GM23338 (cell line): Measurements from ENCODE around the gene AP1B1. TPM values are rescaled to one million over a fixed set of nuclear protein-coding genes. Genes with fewer than 3 reads are reported as not detected.

Experiments used
- ATAC-seq: fragments of 200-7000 bp; cut with Tn5 transposase; 3 replicates; pipeline ENCODE4 v1.9.1; 2020
- DNase-seq: peaks from one replicate; pipeline ENCODE4 v3.0.0-alpha.2; 2015; ENCODE audit warnings: low spot score
- H2AFZ ChIP-seq: fragments of 200-600 bp; sonication (generic); 2 replicates; pipeline ENCODE4 v1.8.0; 2016; ENCODE audit warnings: antibody characterized with exemption, mild to moderate bottlenecking, moderate library complexity
- H3F3A ChIP-seq: fragments of 200-600 bp; sonication (generic); replicated peaks from 2 replicates; pipeline ENCODE4 v1.8.0; 2017; ENCODE audit warnings: antibody characterized with exemption, mixed run types, low read depth
- H3K27ac ChIP-seq: fragments of 200-600 bp; sonication (generic); 2 replicates; pipeline ENCODE4 v1.6.1; 2016; ENCODE audit warnings: low read depth
- H3K27me3 ChIP-seq: fragments of 200-600 bp; sonication (generic); 2 replicates; pipeline ENCODE4 v1.8.0; 2016; ENCODE audit warnings: mild to moderate bottlenecking, mixed run types, moderate library complexity; ENCODE audit not compliant: insufficient read depth
- H3K36me3 ChIP-seq: fragments of 200-600 bp; sonication (generic); 2 replicates; pipeline ENCODE4 v1.8.0; 2016; ENCODE audit warnings: mild to moderate bottlenecking; ENCODE audit not compliant: insufficient read depth
- H3K4me1 ChIP-seq: fragments of 200-600 bp; sonication (generic); 2 replicates; pipeline ENCODE4 v1.8.0; 2016; ENCODE audit warnings: mild to moderate bottlenecking, moderate library complexity; ENCODE audit not compliant: insufficient read depth
- H3K4me2 ChIP-seq: fragments of 200-600 bp; sonication (generic); 2 replicates; pipeline ENCODE4 v1.7.1; 2017; ENCODE audit warnings: mixed run types
- H3K4me3 ChIP-seq: fragments of 200-600 bp; sonication (generic); 2 replicates; pipeline ENCODE4 v1.6.1; 2016; ENCODE audit warnings: mixed run types
- H3K79me2 ChIP-seq: fragments of 200-600 bp; sonication (generic); replicated peaks from 2 replicates; pipeline ENCODE4 v1.8.0; 2017; ENCODE audit warnings: mild to moderate bottlenecking; ENCODE audit not compliant: insufficient read depth
- H3K9me2 ChIP-seq: fragments of 200-600 bp; sonication (generic); 2 replicates; pipeline ENCODE4 v1.8.0; 2017; ENCODE audit not compliant: insufficient read depth
- H4K20me1 ChIP-seq: fragments of 200-600 bp; sonication (generic); replicated peaks from 2 replicates; pipeline ENCODE4 v1.8.0; 2017; ENCODE audit warnings: mild to moderate bottlenecking; ENCODE audit not compliant: insufficient read depth
- H3K27ac Mint-ChIP-seq: 2 replicates; pipeline ENCODE4 v1.8.0; 2020; ENCODE audit warnings: inconsistent platforms, mild to moderate bottlenecking, moderate library complexity, mixed read lengths
- H3K27me3 Mint-ChIP-seq: 3 replicates; pipeline ENCODE4 v1.8.0; 2022; ENCODE audit warnings: low read depth, mild to moderate bottlenecking, moderate library complexity, mixed read lengths, inconsistent platforms; ENCODE audit not compliant: insufficient read depth, poor library complexity
- H3K36me3 Mint-ChIP-seq: 3 replicates; pipeline ENCODE4 v1.8.0; 2021; ENCODE audit warnings: low read depth, mild to moderate bottlenecking, inconsistent platforms, moderate library complexity, mixed read lengths
- H3K4me1 Mint-ChIP-seq: 3 replicates; pipeline ENCODE4 v1.8.0; 2020; ENCODE audit warnings: mild to moderate bottlenecking, inconsistent platforms, mixed read lengths
- H3K4me3 Mint-ChIP-seq: 3 replicates; pipeline ENCODE4 v1.8.0; 2021; ENCODE audit warnings: moderate library complexity, mild to moderate bottlenecking, inconsistent platforms, mixed read lengths
- H3K9me3 Mint-ChIP-seq: 3 replicates; pipeline ENCODE4 v1.8.0; 2020; ENCODE audit warnings: moderate library complexity, mild to moderate bottlenecking, inconsistent platforms, mixed read lengths
- CREB1 ChIP-seq: fragments of 250-450 bp; sonication (Bioruptor Pico); IDR thresholded peaks from 2 replicates; pipeline ENCODE4 v1.5.0; 2020; ENCODE audit warnings: low read depth, mild to moderate bottlenecking, moderate library complexity
- CTCF ChIP-seq, 2 experiments: fragments of 200-600 bp in 1 of 2; sonication (generic) in 1 of 2; conservative IDR thresholded peaks; 2 replicates each; pipeline versions ENCODE4 v1.5.1 to v1.6.1; 2016 to 2017; ENCODE audit warnings: antibody characterized with exemption in 2 of 2, low read depth in 2 of 2, mild to moderate bottlenecking in 2 of 2, moderate library complexity in 1 of 2
- ETS1 ChIP-seq: IDR thresholded peaks from 2 replicates; pipeline ENCODE4 v1.6.1; 2016; ENCODE audit warnings: antibody characterized with exemption
- EZH2phosphoT487 ChIP-seq: fragments of 200-600 bp; sonication (generic); IDR thresholded peaks from one replicate; pipeline ENCODE4 v1.8.1; 2018; ENCODE audit warnings: antibody characterized with exemption; ENCODE audit not compliant: unreplicated experiment
- JUNB ChIP-seq: IDR thresholded peaks from one replicate; pipeline ENCODE4 v1.6.1; 2016; ENCODE audit warnings: antibody characterized with exemption; ENCODE audit not compliant: unreplicated experiment
- NANOG ChIP-seq: IDR thresholded peaks from 2 replicates; pipeline ENCODE4 v1.6.1; 2016; ENCODE audit warnings: antibody characterized with exemption, borderline replicate concordance
- POLR2AphosphoS5 ChIP-seq: IDR thresholded peaks from 2 replicates; pipeline ENCODE4 v1.6.1; 2016; ENCODE audit warnings: antibody characterized with exemption, low read depth
- REST ChIP-seq: IDR thresholded peaks from one replicate; pipeline ENCODE4 v1.6.1; 2018; ENCODE audit warnings: antibody characterized with exemption; ENCODE audit not compliant: unreplicated experiment
- STAT1 ChIP-seq: IDR thresholded peaks from one replicate; pipeline ENCODE4 v1.6.1; 2016; ENCODE audit warnings: antibody characterized with exemption; ENCODE audit not compliant: unreplicated experiment
- ZNF114 ChIP-seq: fragments of 250-450 bp; sonication (Bioruptor Pico); IDR thresholded peaks from 2 replicates; pipeline ENCODE4 v1.5.0; 2020; ENCODE audit warnings: mild to moderate bottlenecking, moderate library complexity
- ZNF331 ChIP-seq: fragments of 250-450 bp; sonication (Bioruptor Pico); IDR thresholded peaks from 2 replicates; pipeline ENCODE4 v1.5.0; 2020; ENCODE audit warnings: low read depth, mild to moderate bottlenecking, moderate library complexity
- ZNF462 ChIP-seq: fragments of 250-450 bp; sonication (Bioruptor Pico); IDR thresholded peaks from 2 replicates; pipeline ENCODE4 v1.5.0; 2020; ENCODE audit warnings: mild to moderate bottlenecking, moderate library complexity
- polyA plus RNA-seq: library from polyadenylated mRNA; unstranded; fragments of >200 nt; fragmentation: Nextera tagmentation; extraction: Ambion mirVana; gene quantifications from 2 replicates; pipeline ENCODE4 v1.2.1, GENCODE V29; 2016
- total RNA-seq: library from RNA; depleted of rRNA; stranded (reverse); fragments of >200 nt; shearing (Covaris generic); gene quantifications from 2 replicates; pipeline ENCODE4 v1.2.3, GENCODE V29; 2014

Gene AP1B1
- total and polyA plus RNA-seq, 2 experiments from 2014 or later, result 19.5 to 74.4 TPM

- H3K36me3 Mint-ChIP-seq, result peaks cover 7% of the 10 kb centered on the region
- DNase-seq, result no peak
Measured at GRCh38 chr22:29327089-29327764, 61.1 kb downstream of the AP1B1 start.

More at GRCh38 chr22:29327089-29327764, 61.1 kb downstream of the AP1B1 start:
- no peak for ATAC-seq
- Histone ChIP-seq H3K9me2 (no peaks in the 10 kb centered on the region), H4K20me1 (no peaks in the 10 kb centered on the region), H3K36me3 (no peaks in the 10 kb centered on the region), H3K79me2 (no peaks in the 10 kb centered on the region), H3F3A (no peaks in the 10 kb centered on the region), H2AFZ (no peak overlapping the region), H3K4me2 (no peak overlapping the region), H3K4me1 (no peaks in the 10 kb centered on the region), H3K27ac (no peak overlapping the region), H3K27me3 (no peaks in the 10 kb centered on the region), H3K4me3 (no peak overlapping the region)
- no peak overlapping the region for H3K4me3 Mint-ChIP-seq
- no peak overlapping the region for H3K27ac Mint-ChIP-seq
- TF ChIP-seq EZH2phosphoT487 (no peak), ETS1 (no peak), CREB1 (CRISPR knock-in tag) (no peak), POLR2AphosphoS5 (no peak), JUNB (no peak), ZNF462 (CRISPR knock-in tag) (no peak), CTCF (conservative IDR thresholded peaks at IDR 0.05; ENCODE audit: low read depth in 2 of 2) (no peak), ZNF331 (CRISPR knock-in tag) (no peak), NANOG (no peak), ZNF114 (CRISPR knock-in tag) (no peak), REST (no peak), STAT1 (no peak)
- H3K9me3 Mint-ChIP-seq, result no peaks in the 10 kb centered on the region
- H3K27me3 Mint-ChIP-seq, result peaks cover 8% of the 10 kb centered on the region
- H3K4me1 Mint-ChIP-seq, result peaks cover 6% of the 10 kb centered on the region; the same call in 1 of the 3 replicates
